ENCODE results near the gene SETSIP.
A peak's percentile ranks its signal among the peaks of the same experiment; 100 is the strongest.
"Not testable (repeated sequence)": the region's sequence is repeated elsewhere in the genome, so short reads cannot be mapped to it uniquely, and the experiment has no call there.

The SETSIP gene

GRCh38 chr1:92038695-92039346 is 36.4 kb downstream of the SETSIP start:
- no peak for DNase-seq (ENCODE audit: low read depth)
- in situ Hi-C loops (cut with HindIII; ENCODE audit: low sequenced_read_pairs), result no loop called here
- H3K4me3 ChIP-seq (ENCODE audit: low read depth, low read length), result no peak overlapping the region
- TF ChIP-seq CTCF (IDR thresholded peaks at IDR 0.05; ENCODE audit: low read depth, low read length, missing control alignments), result no peak

DNA sequence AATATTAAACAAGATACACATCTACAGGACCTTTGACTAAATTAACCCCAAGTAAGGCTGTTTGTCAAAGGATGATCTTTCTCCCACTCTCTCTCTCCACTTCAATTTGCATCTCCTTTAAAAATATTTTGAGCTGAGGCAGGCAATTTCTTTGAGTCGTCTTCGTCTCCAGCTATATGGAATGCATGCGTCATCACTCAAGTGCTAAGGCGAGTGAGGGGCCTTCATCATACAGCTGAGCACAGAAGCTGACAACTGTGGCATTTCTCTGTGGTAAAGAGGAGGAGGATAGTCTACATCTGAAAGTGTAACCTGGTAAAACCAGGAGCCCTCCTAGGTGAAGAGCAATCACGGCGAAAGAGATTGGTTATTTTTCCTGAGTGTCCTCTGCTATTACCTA is 37.8 kb downstream of the SETSIP start:
- no peak for TF ChIP-seq CTCF (IDR thresholded peaks at IDR 0.05; ENCODE audit: low read depth, low read length, missing control alignments)
- no peak for DNase-seq (ENCODE audit: low read depth)
- in situ Hi-C loops (cut with HindIII; ENCODE audit: low sequenced_read_pairs), result no loop called here
- H3K4me3 ChIP-seq (ENCODE audit: low read depth, low read length), result no peak overlapping the region

- DNase-seq (ENCODE audit: low read depth), result no peak
- TF ChIP-seq CTCF (IDR thresholded peaks at IDR 0.05; ENCODE audit: low read depth, low read length, missing control alignments), result no peak
- in situ Hi-C loops (cut with HindIII; ENCODE audit: low sequenced_read_pairs), result no loop called here
- H3K4me3 ChIP-seq (ENCODE audit: low read depth, low read length), result no peak overlapping the region
Measured at GRCh38 chr1:92031281-92032110, 43.7 kb downstream of the SETSIP start.

GRCh38 chr1:92030656-92031107 is 44.5 kb downstream of the SETSIP start:
- H3K4me3 ChIP-seq (ENCODE audit: low read depth, low read length), result peak overlapping the region; percentile 57
- TF ChIP-seq CTCF (IDR thresholded peaks at IDR 0.05; ENCODE audit: low read depth, low read length, missing control alignments), result no peak
- DNase-seq (ENCODE audit: low read depth), result peak; percentile 29
- in situ Hi-C loops (cut with HindIII; ENCODE audit: low sequenced_read_pairs), result no loop called here

- in situ Hi-C loops (cut with HindIII; ENCODE audit: low sequenced_read_pairs), result no loop called here
- no peak for TF ChIP-seq CTCF (IDR thresholded peaks at IDR 0.05; ENCODE audit: low read depth, low read length, missing control alignments)
- peak overlapping the region; percentile 57 for H3K4me3 ChIP-seq (ENCODE audit: low read depth, low read length)
- DNase-seq (ENCODE audit: low read depth), result no peak
Measured at GRCh38 chr1:92029241-92029922, 45.8 kb downstream of the SETSIP start.

- in situ Hi-C loops (cut with HindIII; ENCODE audit: low sequenced_read_pairs), result no loop called here
- no peak for DNase-seq (ENCODE audit: low read depth)
- H3K4me3 ChIP-seq (ENCODE audit: low read depth, low read length), result no peak overlapping the region
- no peak for TF ChIP-seq CTCF (IDR thresholded peaks at IDR 0.05; ENCODE audit: low read depth, low read length, missing control alignments)
Measured at GRCh38 chr1:92026806-92027205, 48.4 kb downstream of the SETSIP start.

- H3K4me3 ChIP-seq (ENCODE audit: low read depth, low read length); DNase-seq (ENCODE audit: low read depth); in situ Hi-C loops (cut with HindIII; ENCODE audit: low sequenced_read_pairs): not testable (repeated sequence)
Measured at GRCh38 chr1:92026042-92026441, 49.2 kb downstream of the SETSIP start.

All from astrocyte of the cerebellum (primary cell).